Glutamatergic neuron (in vitro differentiated cells): Measurements from ENCODE around the gene C2orf76. TPM values are rescaled to one million over a fixed set of nuclear protein-coding genes. Genes with fewer than 3 reads are reported as not detected.

Experiments used
- DNase-seq: peaks from one replicate; pipeline ENCODE4 v3.0.0; 2022
- H3K27ac Mint-ChIP-seq: one replicate; pipeline ENCODE4 v1.8.0; 2020; ENCODE audit warnings: mild to moderate bottlenecking, mixed read lengths, inconsistent platforms; ENCODE audit not compliant: unreplicated experiment
- H3K27me3 Mint-ChIP-seq: one replicate; pipeline ENCODE4 v1.8.0; 2020; ENCODE audit warnings: mild to moderate bottlenecking, moderate library complexity, mixed read lengths, inconsistent platforms; ENCODE audit not compliant: unreplicated experiment
- H3K36me3 Mint-ChIP-seq: one replicate; pipeline ENCODE4 v1.8.0; 2020; ENCODE audit warnings: mild to moderate bottlenecking, mixed read lengths, inconsistent platforms; ENCODE audit not compliant: unreplicated experiment
- H3K4me1 Mint-ChIP-seq: one replicate; pipeline ENCODE4 v1.8.0; 2020; ENCODE audit warnings: mild to moderate bottlenecking, low read depth, mixed read lengths, inconsistent platforms; ENCODE audit not compliant: unreplicated experiment
- H3K4me3 Mint-ChIP-seq: one replicate; pipeline ENCODE4 v1.8.0; 2020; ENCODE audit warnings: mild to moderate bottlenecking, mixed read lengths, inconsistent platforms; ENCODE audit not compliant: unreplicated experiment
- H3K9me3 Mint-ChIP-seq: one replicate; pipeline ENCODE4 v1.8.0; 2020; ENCODE audit warnings: mild to moderate bottlenecking, moderate library complexity, mixed read lengths, inconsistent platforms; ENCODE audit not compliant: unreplicated experiment
- CTCF ChIP-seq: fragments of 200-600 bp; sonication (generic); IDR thresholded peaks from one replicate; pipeline ENCODE4 v1.5.0; 2021; ENCODE audit not compliant: partially characterized antibody, unreplicated experiment
- total RNA-seq: library from RNA; stranded (reverse); fragmentation: NEBNext Ultra II Directional; extraction: Animal tissue kit (Norgen Biotek cat#: 25700); gene quantifications from one replicate; pipeline ENCODE4 v1.2.1, GENCODE V29; 2021; ENCODE audit not compliant: unreplicated experiment

The C2orf76 gene
- total RNA-seq, 1 donor from 2014 or later = 10.4 TPM

GRCh38 chr2:119301413-119301812 is 65.2 kb downstream of the C2orf76 start:
- Mint-ChIP-seq H3K4me3 (no peak overlapping the region), H3K27me3 (no peaks in the 10 kb centered on the region), H3K36me3 (no peaks in the 10 kb centered on the region), H3K9me3 (peaks cover 1% of the 10 kb centered on the region), H3K4me1 (peaks cover 6% of the 10 kb centered on the region), H3K27ac (no peak overlapping the region)
- no peak for TF ChIP-seq CTCF
- DNase-seq = no peak

GRCh38 chr2:119295688-119296375 is 70.8 kb downstream of the C2orf76 start:
- peaks cover 1% of the 10 kb centered on the region for H3K9me3 Mint-ChIP-seq
- H3K4me1 Mint-ChIP-seq = no peaks in the 10 kb centered on the region
- no peak overlapping the region for H3K4me3 Mint-ChIP-seq
- no peak overlapping the region for H3K27ac Mint-ChIP-seq
- H3K27me3 Mint-ChIP-seq = no peaks in the 10 kb centered on the region
- no peak for DNase-seq
- no peak for TF ChIP-seq CTCF
- no peaks in the 10 kb centered on the region for H3K36me3 Mint-ChIP-seq

GRCh38 chr2:119294671-119295070 is 72.0 kb downstream of the C2orf76 start:
- H3K27ac Mint-ChIP-seq = no peak overlapping the region
- no peak overlapping the region for H3K4me3 Mint-ChIP-seq
- DNase-seq = no peak
- no peaks in the 10 kb centered on the region for H3K36me3 Mint-ChIP-seq
- TF ChIP-seq CTCF = no peak
- H3K4me1 Mint-ChIP-seq = no peaks in the 10 kb centered on the region
- no peaks in the 10 kb centered on the region for H3K27me3 Mint-ChIP-seq
- no peaks in the 10 kb centered on the region for H3K9me3 Mint-ChIP-seq

GRCh38 chr2:119293900-119294299 is 72.7 kb downstream of the C2orf76 start:
- H3K27ac Mint-ChIP-seq = no peak overlapping the region
- H3K36me3 Mint-ChIP-seq = no peaks in the 10 kb centered on the region
- no peaks in the 10 kb centered on the region for H3K4me1 Mint-ChIP-seq
- DNase-seq = no peak
- no peak for TF ChIP-seq CTCF
- no peaks in the 10 kb centered on the region for H3K9me3 Mint-ChIP-seq
- H3K4me3 Mint-ChIP-seq = no peak overlapping the region
- no peaks in the 10 kb centered on the region for H3K27me3 Mint-ChIP-seq

- H3K4me3 Mint-ChIP-seq = no peak overlapping the region
- H3K27me3 Mint-ChIP-seq = no peaks in the 10 kb centered on the region
- H3K9me3 Mint-ChIP-seq = no peaks in the 10 kb centered on the region
- H3K27ac Mint-ChIP-seq = no peak overlapping the region
- TF ChIP-seq CTCF = no peak
- H3K4me1 Mint-ChIP-seq = no peaks in the 10 kb centered on the region
- DNase-seq = no peak
- H3K36me3 Mint-ChIP-seq = no peaks in the 10 kb centered on the region
These were observed 73.4 kb downstream of the C2orf76 start for GRCh38 chr2:119293254-119293653.
